ENCODE measurements around the gene C2CD4C. TPM values are rescaled to one million over a fixed set of nuclear protein-coding genes. Genes with fewer than 3 reads are reported as not detected.

The C2CD4C gene
- total RNA-seq, 1 experiment from 2014 or later, result 0.29 TPM

DNA sequence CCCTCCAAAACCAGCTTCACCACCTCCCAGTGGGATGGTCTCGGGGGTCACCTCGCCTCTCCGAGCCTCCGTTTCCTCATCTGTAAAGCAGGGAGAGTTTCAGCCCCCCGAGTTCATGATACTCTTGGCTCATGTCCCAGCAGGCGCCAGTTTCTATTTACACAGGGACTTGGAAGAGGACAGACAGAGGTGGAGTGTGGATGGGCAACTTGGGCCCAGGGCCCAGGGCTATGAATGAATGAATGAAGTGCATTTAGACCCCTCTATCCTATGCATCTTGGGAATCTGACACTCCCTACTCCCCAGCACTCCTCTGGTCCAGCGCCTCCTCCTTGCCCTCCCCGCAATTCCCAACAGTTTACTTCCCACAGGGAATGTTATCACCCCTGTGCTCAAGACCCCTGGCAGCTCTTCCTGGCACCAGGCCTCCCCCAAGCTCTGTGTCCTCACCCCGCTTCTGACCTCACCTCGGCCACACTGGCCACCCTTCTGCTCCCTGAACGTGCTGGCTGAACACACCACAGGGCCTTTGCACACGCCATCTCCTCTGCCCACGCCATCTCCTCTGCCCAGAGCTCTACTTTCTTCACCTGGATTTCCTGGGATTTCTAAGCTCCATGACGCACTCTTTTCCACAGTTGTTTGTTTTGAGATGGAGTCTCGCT, 4.9 kb upstream of the C2CD4C start:
- H3K9me2 ChIP-seq (replicated peaks; ENCODE audit: low read length), result no peaks in the 10 kb centered on the region
- intact Hi-C loops (cut with micrococcal nuclease), result no loop called here
- no peaks in the 10 kb centered on the region for H4K20me1 ChIP-seq (ENCODE audit: low read length)
- no peak for TF ChIP-seq CTCF (conservative IDR thresholded peaks at IDR 0.05; ENCODE audit: low read depth, low read length)
- no peak for TF ChIP-seq EZH2phosphoT487 (IDR thresholded peaks at IDR 0.05; ENCODE audit: borderline replicate concordance, low read length)
- no peak for TF ChIP-seq EZH2 (IDR thresholded peaks at IDR 0.05; ENCODE audit: low read length, unreplicated experiment)
- no peak overlapping the region for H3K4me2 ChIP-seq (ENCODE audit: low read length)
- no peaks in the 10 kb centered on the region for H3K79me2 ChIP-seq (ENCODE audit: low read length)
- no peak overlapping the region for H3K4me3 ChIP-seq (ENCODE audit: low read length)
- no peaks in the 10 kb centered on the region for H3K36me3 ChIP-seq (ENCODE audit: low read depth, low read length)
- no peak overlapping the region for H3K27ac ChIP-seq (ENCODE audit: low read length)
- no peaks in the 10 kb centered on the region for H3K4me1 ChIP-seq (ENCODE audit: insufficient read depth, low read length)
- peaks cover 10% of the 10 kb centered on the region; the same call in 1 of the 2 replicates for H3K27me3 ChIP-seq (ENCODE audit: low read length)
- H2AFZ ChIP-seq (ENCODE audit: low read length), result no peak overlapping the region
- DNase-seq, result no peak
- no peak overlapping the region for H3K9ac ChIP-seq (ENCODE audit: low read length)
- CTCF ChIA-PET, result no interaction called here
- H3F3A ChIP-seq (ENCODE audit: low read length, unreplicated experiment), result no peaks in the 10 kb centered on the region
- ATAC-seq, result no peak
- POLR2A ChIA-PET (ENCODE audit: unreplicated experiment), result no interaction called here
- no TSS peak for BruUV-seq (replicated peaks)
- no peaks in the 10 kb centered on the region for H3K9me3 ChIP-seq (ENCODE audit: low read length)

DNA sequence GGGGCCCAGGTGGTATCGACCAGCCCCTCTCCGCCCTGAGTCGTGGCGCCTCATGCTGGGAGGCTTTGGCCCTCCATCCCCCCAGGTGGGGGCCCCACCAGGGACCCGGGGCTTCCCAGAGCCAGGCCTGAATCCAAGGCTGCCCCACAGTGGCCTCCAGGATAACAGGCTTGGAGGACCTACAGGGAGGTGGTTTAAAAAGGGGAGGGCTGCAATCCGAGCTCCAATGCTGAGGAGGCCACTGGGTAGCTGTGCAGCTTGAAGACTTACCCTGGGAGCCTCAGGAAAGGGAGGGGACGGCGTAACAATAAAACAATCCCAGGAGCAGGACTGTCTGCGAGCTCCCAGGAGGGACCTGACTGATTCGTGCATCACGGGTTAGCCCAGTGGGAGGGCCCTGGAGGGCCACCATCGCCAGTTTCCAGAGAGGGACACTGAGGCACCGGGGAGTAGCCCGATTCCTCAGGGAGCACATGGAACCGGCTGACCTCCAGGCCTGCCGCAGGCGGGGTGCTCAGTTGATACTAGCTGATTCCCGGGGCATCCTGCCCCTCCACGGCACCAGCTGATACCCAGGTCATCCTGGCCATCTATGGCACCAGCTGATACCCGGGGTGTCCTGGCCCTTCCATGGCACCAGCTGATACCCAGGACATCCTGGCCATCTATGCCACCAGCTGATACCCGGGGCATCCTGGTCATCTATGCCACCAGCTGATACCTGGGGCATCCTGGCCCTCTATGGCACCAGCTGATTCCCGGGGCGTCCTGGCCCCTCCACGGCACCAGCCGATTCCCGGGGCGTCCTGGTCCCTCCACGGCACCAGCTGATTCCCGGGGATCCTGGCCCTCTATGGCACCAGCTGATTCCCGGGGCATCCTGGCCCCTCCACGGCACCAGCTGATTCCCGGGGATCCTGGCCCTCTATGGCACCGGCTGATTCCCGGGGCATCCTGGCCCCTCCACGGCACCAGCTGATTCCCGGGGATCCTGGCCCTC, 3.7 kb upstream of the C2CD4C start:
- ChIA-PET CTCF (no interaction called here), POLR2A (ENCODE audit: unreplicated experiment) (no interaction called here)
- Histone ChIP-seq H3K9ac (ENCODE audit: low read length) (no peak overlapping the region), H3F3A (ENCODE audit: low read length, unreplicated experiment) (no peaks in the 10 kb centered on the region), H3K27me3 (ENCODE audit: low read length) (peaks cover 10% of the 10 kb centered on the region; the same call in 1 of the 2 replicates), H3K79me2 (ENCODE audit: low read length) (no peaks in the 10 kb centered on the region), H2AFZ (ENCODE audit: low read length) (no peak overlapping the region), H3K27ac (ENCODE audit: low read length) (no peak overlapping the region), H3K36me3 (ENCODE audit: low read depth, low read length) (no peaks in the 10 kb centered on the region), H3K4me3 (ENCODE audit: low read length) (no peak overlapping the region), H3K4me1 (ENCODE audit: insufficient read depth, low read length) (no peaks in the 10 kb centered on the region), H3K4me2 (ENCODE audit: low read length) (no peak overlapping the region), H3K9me3 (ENCODE audit: low read length) (no peaks in the 10 kb centered on the region), H4K20me1 (ENCODE audit: low read length) (no peaks in the 10 kb centered on the region), H3K9me2 (replicated peaks; ENCODE audit: low read length) (no peaks in the 10 kb centered on the region)
- intact Hi-C loops (cut with micrococcal nuclease), result no loop called here
- no TSS peak for BruUV-seq (replicated peaks)
- TF ChIP-seq EZH2phosphoT487 (IDR thresholded peaks at IDR 0.05; ENCODE audit: borderline replicate concordance, low read length) (no peak), EZH2 (IDR thresholded peaks at IDR 0.05; ENCODE audit: low read length, unreplicated experiment) (no peak), CTCF (conservative IDR thresholded peaks at IDR 0.05; ENCODE audit: low read depth, low read length) (no peak)
- DNase-seq, result no peak
- no peak for ATAC-seq
